H9 (cell line): ENCODE results near the gene TUT7. TPM values are rescaled to one million over a fixed set of nuclear protein-coding genes. Genes with fewer than 3 reads are reported as not detected.

Experiments used
- DNase-seq: peaks from one replicate; pipeline ENCODE4 v3.0.0-alpha.2; 2017
- H2AFZ ChIP-seq: one replicate; pipeline ENCODE4 v1.6.1; 2013; ENCODE audit warnings: mild to moderate bottlenecking, low read length, control low read depth, moderate library complexity
- H2AK5ac ChIP-seq: 2 replicates; pipeline ENCODE4 v1.6.1; 2013; ENCODE audit warnings: low read length, control low read depth, mixed read lengths; ENCODE audit not compliant: insufficient read length
- H2BK120ac ChIP-seq: one replicate; pipeline ENCODE4 v1.6.1; 2013; ENCODE audit warnings: low read depth, mild to moderate bottlenecking, low read length, control low read depth, inconsistent platforms; ENCODE audit not compliant: poor library complexity, severe bottlenecking
- H2BK12ac ChIP-seq: 2 replicates; pipeline ENCODE4 v1.6.1; 2013; ENCODE audit warnings: low read length, control low read depth, mixed read lengths, low read depth; ENCODE audit not compliant: insufficient read length
- H2BK15ac ChIP-seq: 2 replicates; pipeline ENCODE4 v1.6.1; 2013; ENCODE audit warnings: low read depth, low read length, control low read depth
- H2BK20ac ChIP-seq: one replicate; pipeline ENCODE4 v1.6.1; 2013; ENCODE audit warnings: low read depth, mild to moderate bottlenecking, low read length, control low read depth, inconsistent platforms; ENCODE audit not compliant: poor library complexity, severe bottlenecking
- H2BK5ac ChIP-seq: 2 replicates; pipeline ENCODE4 v1.6.1; 2013; ENCODE audit warnings: low read length, control low read depth, mixed read lengths; ENCODE audit not compliant: insufficient read length
- H3K14ac ChIP-seq: 2 replicates; pipeline ENCODE4 v1.6.1; 2013; ENCODE audit warnings: low read length, control low read depth; ENCODE audit not compliant: insufficient read depth
- H3K18ac ChIP-seq: 2 replicates; pipeline ENCODE4 v1.6.1; 2013; ENCODE audit warnings: low read depth, mild to moderate bottlenecking, mixed read lengths, low read length, control low read depth; ENCODE audit not compliant: insufficient read length
- H3K23ac ChIP-seq: 2 replicates; pipeline ENCODE4 v1.6.1; 2013; ENCODE audit warnings: low read length, control low read depth, mixed read lengths, low read depth; ENCODE audit not compliant: insufficient read length
- H3K23me2 ChIP-seq: 2 replicates; pipeline ENCODE4 v1.6.1; 2013; ENCODE audit warnings: low read depth, mild to moderate bottlenecking, mixed read lengths, low read length, control low read depth; ENCODE audit not compliant: insufficient read length, poor library complexity, severe bottlenecking
- H3K27ac ChIP-seq: 2 replicates; pipeline ENCODE4 v1.5.1; 2013; ENCODE audit warnings: low read length, control low read depth, mixed read lengths, low read depth; ENCODE audit not compliant: insufficient read length
- H3K27me3 ChIP-seq: 2 replicates; pipeline ENCODE4 v1.6.1; 2013; ENCODE audit warnings: low read length, control low read depth, inconsistent platforms; ENCODE audit not compliant: insufficient read depth
- H3K4ac ChIP-seq: 2 replicates; pipeline ENCODE4 v1.6.1; 2013; ENCODE audit warnings: low read depth, mild to moderate bottlenecking, control low read depth, inconsistent platforms, low read length, moderate library complexity
- H3K4me1 ChIP-seq: 2 replicates; pipeline ENCODE4 v1.6.1; 2013; ENCODE audit warnings: low read length, control low read depth, inconsistent platforms; ENCODE audit not compliant: insufficient read depth
- H3K4me2 ChIP-seq: 2 replicates; pipeline ENCODE4 v1.6.1; 2013; ENCODE audit warnings: low read length, control low read depth, mixed read lengths; ENCODE audit not compliant: insufficient read length, insufficient read depth
- H3K56ac ChIP-seq: 2 replicates; pipeline ENCODE4 v1.6.1; 2013; ENCODE audit warnings: low read depth, mild to moderate bottlenecking, mixed read lengths, low read length, control low read depth; ENCODE audit not compliant: insufficient read length
- H3K79me1 ChIP-seq: 2 replicates; pipeline ENCODE4 v1.6.1; 2013; ENCODE audit warnings: low read depth, mild to moderate bottlenecking, moderate library complexity, low read length, control low read depth, inconsistent platforms; ENCODE audit not compliant: insufficient read depth, poor library complexity, severe bottlenecking
- H3K79me2 ChIP-seq: 2 replicates; pipeline ENCODE4 v1.6.1; 2013; ENCODE audit warnings: low read length, control low read depth, inconsistent platforms; ENCODE audit not compliant: insufficient read depth
- H3K9ac ChIP-seq: 2 replicates; pipeline ENCODE4 v1.6.1; 2013; ENCODE audit warnings: low read length, control low read depth, mixed read lengths; ENCODE audit not compliant: insufficient read length; ENCODE audit errors: extremely low read depth
- H3K9me3 ChIP-seq: one replicate; pipeline ENCODE4 v1.6.1; 2013; ENCODE audit warnings: low read depth, low read length, inconsistent platforms; ENCODE audit not compliant: control insufficient read depth
- H3T11ph ChIP-seq: one replicate; pipeline ENCODE4 v1.6.1; 2013; ENCODE audit warnings: mild to moderate bottlenecking, low read length, control low read depth, inconsistent platforms
- H4K20me1 ChIP-seq: one replicate; pipeline ENCODE4 v1.6.1; 2013; ENCODE audit not compliant: control insufficient read depth, insufficient read length, insufficient read depth
- H4K5ac ChIP-seq: 2 replicates; pipeline ENCODE4 v1.6.1; 2013; ENCODE audit warnings: low read depth, mild to moderate bottlenecking, mixed read lengths, low read length, control low read depth; ENCODE audit not compliant: insufficient read length
- H4K8ac ChIP-seq: replicated peaks from 2 replicates; pipeline ENCODE4 v1.6.1; 2013; ENCODE audit warnings: low read length, control low read depth, mixed read lengths, low read depth; ENCODE audit not compliant: insufficient read length
- H4K91ac ChIP-seq: 2 replicates; pipeline ENCODE4 v1.6.1; 2013; ENCODE audit warnings: low read depth, mild to moderate bottlenecking, moderate library complexity, mixed read lengths, low read length, control low read depth; ENCODE audit not compliant: insufficient read length
- H3K27ac Mint-ChIP-seq, 3 experiments: 2 replicates in 2 of 3; 3 replicates in 1 of 3; pipeline ENCODE4 v1.8.0; 2020 to 2021; ENCODE audit warnings: mixed read lengths in 3 of 3, mild to moderate bottlenecking in 1 of 3, moderate library complexity in 1 of 3
- H3K27me3 Mint-ChIP-seq: 2 replicates; pipeline ENCODE4 v1.8.0; 2021; ENCODE audit warnings: low read depth, mild to moderate bottlenecking, moderate library complexity, mixed read lengths
- H3K36me3 Mint-ChIP-seq, 3 experiments: 2 replicates in 2 of 3; 3 replicates in 1 of 3; pipeline ENCODE4 v1.8.0; 2020 to 2021; ENCODE audit warnings: low read depth in 3 of 3, mixed read lengths in 3 of 3; ENCODE audit not compliant: insufficient read depth in 1 of 3
- H3K4me1 Mint-ChIP-seq, 2 experiments: 2 replicates each; pipeline ENCODE4 v1.8.0; 2020; ENCODE audit warnings: mixed read lengths in 2 of 2
- H3K4me3 Mint-ChIP-seq, 2 experiments: 2 replicates in 1 of 2; 3 replicates in 1 of 2; pipeline ENCODE4 v1.8.0; 2020 to 2021; ENCODE audit warnings: mild to moderate bottlenecking in 2 of 2, mixed read lengths in 2 of 2, moderate library complexity in 1 of 2
- H3K9me3 Mint-ChIP-seq, 2 experiments: 2 replicates in 1 of 2; 3 replicates in 1 of 2; pipeline ENCODE4 v1.8.0; 2020; ENCODE audit warnings: mild to moderate bottlenecking in 2 of 2, mixed read lengths in 2 of 2, moderate library complexity in 1 of 2
- WGBS: extraction: QIAGEN DNeasy Blood & Tissue Kit; methylation state at CpG from one replicate; pipeline ENCODE4 v1.1.7; 2013; ENCODE audit warnings: missing lambda C conversion rate, low lambda C conversion rate, mixed read lengths; ENCODE audit not compliant: insufficient read length; ENCODE audit errors: extremely low coverage; 5-methylcytosine and 5-hydroxymethylcytosine counted together
- long read RNA-seq: library from polyadenylated mRNA; unstranded; transcript quantifications from one replicate; pipeline ENCODE4 v2.0.0, GENCODE V29; 2020
- total RNA-seq: library from RNA; stranded (reverse); gene quantifications from 2 replicates; pipeline ENCODE4 v1.2.1, GENCODE V29; 2021
- TF ChIP-seq, protein P1 (sequence below): fragments of 200-600 bp; sonication (generic); conservative IDR thresholded peaks from 3 replicates; pipeline ENCODE4 v1.8.0; 2021; ENCODE audit warnings: antibody characterized with exemption, mild to moderate bottlenecking

Gene TUT7, protein sequence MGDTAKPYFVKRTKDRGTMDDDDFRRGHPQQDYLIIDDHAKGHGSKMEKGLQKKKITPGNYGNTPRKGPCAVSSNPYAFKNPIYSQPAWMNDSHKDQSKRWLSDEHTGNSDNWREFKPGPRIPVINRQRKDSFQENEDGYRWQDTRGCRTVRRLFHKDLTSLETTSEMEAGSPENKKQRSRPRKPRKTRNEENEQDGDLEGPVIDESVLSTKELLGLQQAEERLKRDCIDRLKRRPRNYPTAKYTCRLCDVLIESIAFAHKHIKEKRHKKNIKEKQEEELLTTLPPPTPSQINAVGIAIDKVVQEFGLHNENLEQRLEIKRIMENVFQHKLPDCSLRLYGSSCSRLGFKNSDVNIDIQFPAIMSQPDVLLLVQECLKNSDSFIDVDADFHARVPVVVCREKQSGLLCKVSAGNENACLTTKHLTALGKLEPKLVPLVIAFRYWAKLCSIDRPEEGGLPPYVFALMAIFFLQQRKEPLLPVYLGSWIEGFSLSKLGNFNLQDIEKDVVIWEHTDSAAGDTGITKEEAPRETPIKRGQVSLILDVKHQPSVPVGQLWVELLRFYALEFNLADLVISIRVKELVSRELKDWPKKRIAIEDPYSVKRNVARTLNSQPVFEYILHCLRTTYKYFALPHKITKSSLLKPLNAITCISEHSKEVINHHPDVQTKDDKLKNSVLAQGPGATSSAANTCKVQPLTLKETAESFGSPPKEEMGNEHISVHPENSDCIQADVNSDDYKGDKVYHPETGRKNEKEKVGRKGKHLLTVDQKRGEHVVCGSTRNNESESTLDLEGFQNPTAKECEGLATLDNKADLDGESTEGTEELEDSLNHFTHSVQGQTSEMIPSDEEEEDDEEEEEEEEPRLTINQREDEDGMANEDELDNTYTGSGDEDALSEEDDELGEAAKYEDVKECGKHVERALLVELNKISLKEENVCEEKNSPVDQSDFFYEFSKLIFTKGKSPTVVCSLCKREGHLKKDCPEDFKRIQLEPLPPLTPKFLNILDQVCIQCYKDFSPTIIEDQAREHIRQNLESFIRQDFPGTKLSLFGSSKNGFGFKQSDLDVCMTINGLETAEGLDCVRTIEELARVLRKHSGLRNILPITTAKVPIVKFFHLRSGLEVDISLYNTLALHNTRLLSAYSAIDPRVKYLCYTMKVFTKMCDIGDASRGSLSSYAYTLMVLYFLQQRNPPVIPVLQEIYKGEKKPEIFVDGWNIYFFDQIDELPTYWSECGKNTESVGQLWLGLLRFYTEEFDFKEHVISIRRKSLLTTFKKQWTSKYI (N-terminal part only)
- total RNA-seq = 22.9 and 23.1 TPM in 2 replicates
- long read RNA-seq, full-length matches to known transcripts = 1 of 100 reads
- long read RNA-seq, partial matches to known transcripts = 84 of 100 reads
- long read RNA-seq, other reads (novel, unspliced or antisense) = 15 of 100 reads

DNA sequence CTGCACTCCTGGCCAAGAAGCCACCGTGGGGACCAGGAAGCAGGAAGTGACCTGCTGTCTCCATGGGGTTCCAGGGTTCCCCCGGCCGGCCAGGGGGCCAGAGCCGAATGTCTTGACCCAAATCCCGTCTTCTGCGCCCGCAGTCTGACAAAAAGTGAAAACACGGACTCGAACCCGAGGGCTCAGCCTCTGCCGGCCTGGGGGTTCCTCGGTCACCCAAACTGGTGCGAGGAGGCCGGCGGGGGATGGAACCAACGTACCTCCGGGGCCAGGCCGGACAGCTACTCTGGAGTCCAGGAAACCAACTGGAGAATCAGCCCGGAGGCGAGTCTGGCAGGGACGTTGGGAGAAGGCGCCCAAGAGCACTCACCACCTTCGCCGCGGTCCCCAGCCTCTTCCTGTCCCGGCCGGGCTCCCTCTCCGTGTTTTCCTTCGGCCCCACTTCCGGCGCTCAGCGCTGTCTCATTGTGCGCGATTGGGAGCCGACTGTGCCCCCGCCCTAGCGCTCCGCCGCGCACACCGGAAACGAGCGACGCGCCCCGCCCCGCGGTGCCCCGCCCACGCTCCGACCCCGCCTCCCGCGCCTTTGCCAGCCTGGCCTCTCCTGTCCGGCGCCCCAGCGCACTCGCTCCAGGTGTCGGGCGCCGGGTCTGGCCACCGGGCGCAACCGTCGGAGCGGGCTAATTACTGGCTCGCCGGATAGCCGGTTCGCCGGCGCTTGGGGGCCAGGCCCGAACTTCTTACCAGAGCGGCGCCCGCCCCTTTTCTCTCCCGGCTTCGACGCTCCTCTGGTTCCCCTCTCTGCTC, at the start of gene TUT7:
TSS of gene TUT7 (minus strand) at position 400 of the 807 bp plus-strand sequence. CDS start 1,211 bp downstream, outside the sequence.
- Histone ChIP-seq H3K4me1 (peaks cover 3% of the 10 kb centered on the region; the same call in 1 of the 2 replicates), H3K27me3 (no peaks in the 10 kb centered on the region), H3K4ac (no peak within 1 kb of the TSS), H3K56ac (no peak within 1 kb of the TSS), H2BK5ac (no peak within 1 kb of the TSS), H4K20me1 (no peaks in the 10 kb centered on the region), H3K23ac (no peak within 1 kb of the TSS), H3K27ac (peak within 1 kb of the TSS; percentile 9), H3K9me3 (no peaks in the 10 kb centered on the region), H3K79me2 (peaks cover 6% of the 10 kb centered on the region; the same call in 1 of the 2 replicates), H3K23me2 (peaks cover 4% of the 10 kb centered on the region), H2BK120ac (no peak within 1 kb of the TSS), H3K79me1 (peaks cover 3% of the 10 kb centered on the region), H4K5ac (no peak within 1 kb of the TSS), H2BK12ac (no peak within 1 kb of the TSS), H2BK20ac (no peak within 1 kb of the TSS), H2BK15ac (no peak within 1 kb of the TSS), H3T11ph (no peak within 1 kb of the TSS), H3K9ac (peak within 1 kb of the TSS; percentile 74), H3K4me2 (peak within 1 kb of the TSS; percentile 80), H2AFZ (no peak within 1 kb of the TSS), H3K14ac (peak within 1 kb of the TSS; percentile 66), H2AK5ac (no peak within 1 kb of the TSS), H4K8ac (no peak within 1 kb of the TSS), H4K91ac (no peak within 1 kb of the TSS), H3K18ac (peak within 1 kb of the TSS; percentile 28)
- peaks cover 19 to 33% of the 10 kb centered on the region in 2 experiments for H3K4me1 Mint-ChIP-seq
- H3K36me3 Mint-ChIP-seq = peaks cover 2 to 17% (median 15%) of the 10 kb centered on the region in 3 experiments; a peak in 5 of 7 replicates
- peak; percentile 97 for DNase-seq
- peak within 1 kb of the TSS; percentile 92 to 96 for H3K4me3 Mint-ChIP-seq
- TF ChIP-seq, protein P1, sequence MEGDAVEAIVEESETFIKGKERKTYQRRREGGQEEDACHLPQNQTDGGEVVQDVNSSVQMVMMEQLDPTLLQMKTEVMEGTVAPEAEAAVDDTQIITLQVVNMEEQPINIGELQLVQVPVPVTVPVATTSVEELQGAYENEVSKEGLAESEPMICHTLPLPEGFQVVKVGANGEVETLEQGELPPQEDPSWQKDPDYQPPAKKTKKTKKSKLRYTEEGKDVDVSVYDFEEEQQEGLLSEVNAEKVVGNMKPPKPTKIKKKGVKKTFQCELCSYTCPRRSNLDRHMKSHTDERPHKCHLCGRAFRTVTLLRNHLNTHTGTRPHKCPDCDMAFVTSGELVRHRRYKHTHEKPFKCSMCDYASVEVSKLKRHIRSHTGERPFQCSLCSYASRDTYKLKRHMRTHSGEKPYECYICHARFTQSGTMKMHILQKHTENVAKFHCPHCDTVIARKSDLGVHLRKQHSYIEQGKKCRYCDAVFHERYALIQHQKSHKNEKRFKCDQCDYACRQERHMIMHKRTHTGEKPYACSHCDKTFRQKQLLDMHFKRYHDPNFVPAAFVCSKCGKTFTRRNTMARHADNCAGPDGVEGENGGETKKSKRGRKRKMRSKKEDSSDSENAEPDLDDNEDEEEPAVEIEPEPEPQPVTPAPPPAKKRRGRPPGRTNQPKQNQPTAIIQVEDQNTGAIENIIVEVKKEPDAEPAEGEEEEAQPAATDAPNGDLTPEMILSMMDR = no peak
- no CpG with 5 or more reads among the region's 79 CpGs for WGBS
- H3K27ac Mint-ChIP-seq = peak within 1 kb of the TSS; percentile 96 to 98 (median 96)
- H3K9me3 Mint-ChIP-seq = no peaks in the 10 kb centered on the region
- H3K27me3 Mint-ChIP-seq = peaks cover 9% of the 10 kb centered on the region
